Measurements from ENCODE around the gene LRRC1. TPM values are rescaled to one million over a fixed set of nuclear protein-coding genes. Genes with fewer than 3 reads are reported as not detected.
"Not testable (repeated sequence)": the region's sequence is repeated elsewhere in the genome, so short reads cannot be mapped to it uniquely, and the experiment has no call there.

LRRC1 gene
- total and polyA plus RNA-seq, 8 donors = 5.2 to 11.6 (median 7.6) TPM

DNA sequence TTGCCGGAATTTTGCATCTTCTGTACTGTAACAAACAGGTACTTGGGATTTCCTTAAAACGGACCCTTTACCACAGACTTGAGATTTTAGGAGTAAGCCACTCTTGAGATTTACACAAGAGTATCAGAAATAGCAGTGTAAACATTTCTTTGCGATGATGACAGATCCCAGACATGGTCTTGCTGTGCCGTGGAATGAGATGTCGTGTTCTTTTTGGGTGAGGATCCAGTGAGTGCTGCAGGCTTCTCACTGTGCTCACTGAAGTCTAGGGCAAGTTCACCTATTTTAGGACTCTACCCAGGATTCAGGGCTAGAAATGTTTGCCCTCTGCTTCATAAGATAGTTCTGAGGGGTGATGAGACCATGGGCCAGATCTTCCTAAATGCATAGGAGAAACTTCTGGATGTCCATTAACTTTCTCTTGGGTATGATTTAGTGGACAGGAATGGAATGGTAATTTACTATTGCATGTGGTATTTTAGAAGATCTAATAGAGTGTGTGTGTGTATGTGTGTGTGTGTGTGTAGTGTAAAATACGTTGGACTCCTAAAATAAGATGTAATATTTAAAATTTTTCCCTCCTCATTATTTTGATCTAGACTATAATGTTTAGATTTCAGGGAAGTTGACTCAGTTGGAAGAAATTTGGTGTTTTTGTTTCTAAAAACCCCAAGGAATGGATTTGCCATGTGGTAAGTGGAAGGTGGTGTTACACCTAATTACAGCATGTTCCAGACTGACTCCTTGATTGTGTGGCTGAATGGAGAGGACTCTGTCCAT is 8.5 kb downstream of the LRRC1 start:
- Histone ChIP-seq H3K9me3 (no peaks in the 10 kb centered on the region), H3K36me3 (no peaks in the 10 kb centered on the region), H3K4me1 (no peaks in the 10 kb centered on the region), H3K27me3 (no peaks in the 10 kb centered on the region), H3K27ac (no peak overlapping the region), H3K4me3 (no peak overlapping the region)
- TF ChIP-seq, protein P1, sequence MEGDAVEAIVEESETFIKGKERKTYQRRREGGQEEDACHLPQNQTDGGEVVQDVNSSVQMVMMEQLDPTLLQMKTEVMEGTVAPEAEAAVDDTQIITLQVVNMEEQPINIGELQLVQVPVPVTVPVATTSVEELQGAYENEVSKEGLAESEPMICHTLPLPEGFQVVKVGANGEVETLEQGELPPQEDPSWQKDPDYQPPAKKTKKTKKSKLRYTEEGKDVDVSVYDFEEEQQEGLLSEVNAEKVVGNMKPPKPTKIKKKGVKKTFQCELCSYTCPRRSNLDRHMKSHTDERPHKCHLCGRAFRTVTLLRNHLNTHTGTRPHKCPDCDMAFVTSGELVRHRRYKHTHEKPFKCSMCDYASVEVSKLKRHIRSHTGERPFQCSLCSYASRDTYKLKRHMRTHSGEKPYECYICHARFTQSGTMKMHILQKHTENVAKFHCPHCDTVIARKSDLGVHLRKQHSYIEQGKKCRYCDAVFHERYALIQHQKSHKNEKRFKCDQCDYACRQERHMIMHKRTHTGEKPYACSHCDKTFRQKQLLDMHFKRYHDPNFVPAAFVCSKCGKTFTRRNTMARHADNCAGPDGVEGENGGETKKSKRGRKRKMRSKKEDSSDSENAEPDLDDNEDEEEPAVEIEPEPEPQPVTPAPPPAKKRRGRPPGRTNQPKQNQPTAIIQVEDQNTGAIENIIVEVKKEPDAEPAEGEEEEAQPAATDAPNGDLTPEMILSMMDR (IDR thresholded peaks at IDR 0.05) = no peak
- no peak for FAIRE-seq
- DNase-seq = no peak
- 62 to 66% methylated on average over 6 of the region's 6 CpGs for WGBS, 2 donors
- intact Hi-C loops (cut with DNase I) = no loop called here
- no peak for ATAC-seq

DNA sequence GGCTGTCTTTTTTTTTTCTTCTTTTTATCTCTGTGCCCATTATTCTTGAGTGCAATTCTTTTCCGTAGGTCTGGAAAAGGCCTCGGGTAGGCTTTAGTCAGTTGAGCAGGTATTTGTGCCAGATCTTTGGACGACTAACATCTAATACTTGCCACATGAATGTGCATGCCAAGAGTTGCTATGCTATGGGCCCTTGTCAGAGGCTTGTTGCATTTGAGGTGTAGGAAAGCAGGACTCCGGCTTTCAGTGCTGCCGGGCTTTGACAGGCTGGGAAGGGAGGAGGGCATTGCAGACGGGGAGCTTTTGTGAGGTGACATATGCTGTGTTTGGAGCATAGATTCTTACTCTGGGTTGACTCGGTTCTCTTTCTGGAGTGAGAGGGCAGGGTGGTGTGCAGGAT is 10.2 kb downstream of the LRRC1 start:
- H3K27me3 ChIP-seq = no peaks in the 10 kb centered on the region
- intact Hi-C loops (cut with DNase I) = no loop called here
- no peak overlapping the region for H3K27ac ChIP-seq
- H3K9me3 ChIP-seq = no peaks in the 10 kb centered on the region
- DNase-seq (no peak), ATAC-seq (peak in 1 of 4 donors; percentile 34), FAIRE-seq (no peak)
- H3K36me3 ChIP-seq = no peaks in the 10 kb centered on the region
- no peak overlapping the region for H3K4me3 ChIP-seq
- TF ChIP-seq, protein P1 (IDR thresholded peaks at IDR 0.05) = no peak
- WGBS, 2 donors = 53 to 54% methylated on average over 7 of the region's 7 CpGs
- H3K4me1 ChIP-seq = no peaks in the 10 kb centered on the region

GRCh38 chr6:53805725-53806124 is 10.9 kb downstream of the LRRC1 start:
- DNase-seq = peak in 1 of 6 donors; percentile 25
- intact Hi-C loops (cut with DNase I) = no loop called here

GRCh38 chr6:53807606-53808005 is 12.8 kb downstream of the LRRC1 start:
- WGBS, 2 donors = 93 to 94% methylated on average over 6 of the region's 6 CpGs
- intact Hi-C loops (cut with DNase I); FAIRE-seq; H3K27me3 ChIP-seq; H3K4me3 ChIP-seq; DNase-seq; H3K27ac ChIP-seq; H3K36me3 ChIP-seq; H3K9me3 ChIP-seq; ATAC-seq: not testable (repeated sequence)
- peaks cover 0 to 10% (median 0%) of the 10 kb centered on the region in 3 donors for H3K4me1 ChIP-seq

More at GRCh38 chr6:53805725-53806124, 10.9 kb downstream of the LRRC1 start:
- Histone ChIP-seq H3K4me3 (no peak overlapping the region), H3K9me3 (no peaks in the 10 kb centered on the region), H3K4me1 (peaks cover 0 to 3% (median 0%) of the 10 kb centered on the region in 3 donors), H3K27me3 (no peaks in the 10 kb centered on the region), H3K27ac (no peak overlapping the region), H3K36me3 (no peaks in the 10 kb centered on the region)
- ATAC-seq (no peak), FAIRE-seq (no peak)
- 77 to 81% methylated on average over 4 of the region's 4 CpGs for WGBS, 2 donors
- TF ChIP-seq, protein P1 (IDR thresholded peaks at IDR 0.05) = no peak

- H3K36me3 ChIP-seq = no peaks in the 10 kb centered on the region
- TF ChIP-seq, protein P1 (IDR thresholded peaks at IDR 0.05) = no peak
- DNase-seq = no peak
- no peak overlapping the region for H3K27ac ChIP-seq
- intact Hi-C loops (cut with DNase I) = no loop called here
- peaks cover 0 to 10% (median 0%) of the 10 kb centered on the region in 3 donors for H3K4me1 ChIP-seq
- no peak overlapping the region for H3K4me3 ChIP-seq
- no peaks in the 10 kb centered on the region for H3K9me3 ChIP-seq
- no peak for FAIRE-seq
- ATAC-seq = no peak
- H3K27me3 ChIP-seq = no peaks in the 10 kb centered on the region
These were observed 13.6 kb downstream of the LRRC1 start for GRCh38 chr6:53808302-53808881.

All from pancreas (tissue), 10 donors.